Measurements from ENCODE around the gene ACOD1.

- no peak for TF ChIP-seq POLR2A (IDR thresholded peaks at IDR 0.05)
- TF ChIP-seq, protein P1, sequence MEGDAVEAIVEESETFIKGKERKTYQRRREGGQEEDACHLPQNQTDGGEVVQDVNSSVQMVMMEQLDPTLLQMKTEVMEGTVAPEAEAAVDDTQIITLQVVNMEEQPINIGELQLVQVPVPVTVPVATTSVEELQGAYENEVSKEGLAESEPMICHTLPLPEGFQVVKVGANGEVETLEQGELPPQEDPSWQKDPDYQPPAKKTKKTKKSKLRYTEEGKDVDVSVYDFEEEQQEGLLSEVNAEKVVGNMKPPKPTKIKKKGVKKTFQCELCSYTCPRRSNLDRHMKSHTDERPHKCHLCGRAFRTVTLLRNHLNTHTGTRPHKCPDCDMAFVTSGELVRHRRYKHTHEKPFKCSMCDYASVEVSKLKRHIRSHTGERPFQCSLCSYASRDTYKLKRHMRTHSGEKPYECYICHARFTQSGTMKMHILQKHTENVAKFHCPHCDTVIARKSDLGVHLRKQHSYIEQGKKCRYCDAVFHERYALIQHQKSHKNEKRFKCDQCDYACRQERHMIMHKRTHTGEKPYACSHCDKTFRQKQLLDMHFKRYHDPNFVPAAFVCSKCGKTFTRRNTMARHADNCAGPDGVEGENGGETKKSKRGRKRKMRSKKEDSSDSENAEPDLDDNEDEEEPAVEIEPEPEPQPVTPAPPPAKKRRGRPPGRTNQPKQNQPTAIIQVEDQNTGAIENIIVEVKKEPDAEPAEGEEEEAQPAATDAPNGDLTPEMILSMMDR (IDR thresholded peaks at IDR 0.05) = no peak
Observed at GRCh38 chr13:76968041-76968440, 19.7 kb downstream of the ACOD1 start.

Data from thyroid gland (tissue), 4 donors.